Neural cell (in vitro differentiated cells): ENCODE measurements around the gene LDLRAD3. TPM values are rescaled to one million over a fixed set of nuclear protein-coding genes. Genes with fewer than 3 reads are reported as not detected.

Experiments used
- H2AFZ ChIP-seq: fragments of 200-600, 300-800 bp; sonication (generic), shearing (Covaris generic); 2 replicates; pipeline ENCODE4 v1.6.0; 2014; ENCODE audit warnings: low read depth, mild to moderate bottlenecking, antibody characterized with exemption, low read length, moderate library complexity
- H3F3A ChIP-seq: fragments of 200-600 bp; shearing (Covaris generic); 2 replicates; pipeline ENCODE4 v1.6.1; 2016; ENCODE audit warnings: mild to moderate bottlenecking, moderate library complexity, mixed read lengths, antibody characterized with exemption, low read length; ENCODE audit not compliant: insufficient read depth, poor library complexity, severe bottlenecking
- H3K27ac ChIP-seq: fragments of 200-600, 300-800 bp; sonication (generic), shearing (Covaris generic); 2 replicates; pipeline ENCODE4 v1.5.1; 2014; ENCODE audit warnings: mild to moderate bottlenecking, low read length, moderate library complexity
- H3K27me3 ChIP-seq: fragments of 300-800, 200-600 bp; sonication (generic), shearing (Covaris generic); 2 replicates; pipeline ENCODE4 v1.6.0; 2014; ENCODE audit warnings: mild to moderate bottlenecking, low read depth, low read length, moderate library complexity; ENCODE audit not compliant: insufficient read depth
- H3K36me3 ChIP-seq: fragments of 300-800, 200-600 bp; sonication (generic), shearing (Covaris generic); 2 replicates; pipeline ENCODE4 v1.5.1; 2014; ENCODE audit warnings: mild to moderate bottlenecking, antibody characterized with exemption, low read length, moderate library complexity; ENCODE audit not compliant: insufficient read depth
- H3K4me2 ChIP-seq: fragments of 300-800, 200-600 bp; sonication (generic), shearing (Covaris generic); 2 replicates; pipeline ENCODE4 v1.6.0; 2014; ENCODE audit warnings: mild to moderate bottlenecking, low read length
- H3K4me3 ChIP-seq: fragments of 300-800, 200-600 bp; sonication (generic), shearing (Covaris generic); 2 replicates; pipeline ENCODE4 v1.5.1; 2014; ENCODE audit warnings: mild to moderate bottlenecking, low read length, moderate library complexity
- H3K79me2 ChIP-seq: fragments of 200-600 bp; shearing (Covaris generic); replicated peaks from 2 replicates; pipeline ENCODE4 v1.6.0; 2014; ENCODE audit warnings: mild to moderate bottlenecking, low read length, moderate library complexity; ENCODE audit not compliant: insufficient read depth
- H3K9ac ChIP-seq: fragments of 300-800, 200-600 bp; sonication (generic), shearing (Covaris generic); 2 replicates; pipeline ENCODE4 v1.6.1; 2016; ENCODE audit warnings: mild to moderate bottlenecking, low read length, mixed read lengths
- H3K9me2 ChIP-seq: fragments of 200-600 bp; shearing (Covaris generic); 2 replicates; pipeline ENCODE4 v1.6.1; 2016; ENCODE audit warnings: mild to moderate bottlenecking, low read length, mixed read lengths; ENCODE audit not compliant: insufficient read depth
- H3K9me3 ChIP-seq: fragments of 200-600, 300-800 bp; sonication (generic), shearing (Covaris generic); 2 replicates; pipeline ENCODE4 v1.6.1; 2016; ENCODE audit warnings: mild to moderate bottlenecking, mixed run types, low read length, moderate library complexity, mixed read lengths
- H4K20me1 ChIP-seq: fragments of 200-600 bp; shearing (Covaris generic); 2 replicates; pipeline ENCODE4 v1.6.1; 2016; ENCODE audit warnings: mild to moderate bottlenecking, mixed run types; ENCODE audit not compliant: insufficient read depth
- EP300 ChIP-seq: fragments of 450-650 bp; conservative IDR thresholded peaks from 2 replicates; pipeline ENCODE4 v1.6.1; 2014; ENCODE audit warnings: antibody characterized with exemption, mild to moderate bottlenecking, moderate library complexity; ENCODE audit not compliant: poor library complexity, severe bottlenecking
- EZH2 ChIP-seq: fragments of 200-600, 300-800 bp; shearing (Covaris generic), sonication (generic); IDR thresholded peaks from 2 replicates; pipeline ENCODE4 v1.6.1; 2014; ENCODE audit warnings: antibody characterized with exemption, low read length, borderline replicate concordance, mild to moderate bottlenecking; ENCODE audit not compliant: insufficient read depth, poor library complexity, severe bottlenecking
- MXI1 ChIP-seq: fragments of 450-650 bp; conservative IDR thresholded peaks from 2 replicates; pipeline ENCODE4 v1.6.1; 2014; ENCODE audit warnings: antibody characterized with exemption, mild to moderate bottlenecking; ENCODE audit not compliant: poor library complexity, severe bottlenecking
- POLR2AphosphoS5 ChIP-seq: IDR thresholded peaks from 2 replicates; pipeline ENCODE4 v1.6.1; 2012
- RAD21 ChIP-seq: fragments of 450-650 bp; conservative IDR thresholded peaks from 2 replicates; pipeline ENCODE4 v1.6.1; 2014; ENCODE audit warnings: antibody characterized with exemption, mild to moderate bottlenecking, moderate library complexity
- REST ChIP-seq: IDR thresholded peaks from 2 replicates; pipeline ENCODE4 v1.6.1; 2012; ENCODE audit warnings: borderline replicate concordance
- SMC3 ChIP-seq: fragments of 450-650 bp; conservative IDR thresholded peaks from 2 replicates; pipeline ENCODE4 v1.6.1; 2014; ENCODE audit warnings: antibody characterized with exemption, mild to moderate bottlenecking, moderate library complexity; ENCODE audit not compliant: poor library complexity
- TAF1 ChIP-seq: IDR thresholded peaks from 2 replicates; pipeline ENCODE4 v1.6.1; 2012; ENCODE audit warnings: low read depth
- polyA plus RNA-seq: library from polyadenylated mRNA; depleted of rRNA; stranded (reverse); fragments of >200 nt; gene quantifications from 2 replicates; pipeline ENCODE4 v1.2.3, GENCODE V29; 2014
- TF ChIP-seq, protein P1 (sequence below): fragments of 450-650 bp; IDR thresholded peaks from 2 replicates; pipeline ENCODE4 v1.5.1; 2014; ENCODE audit warnings: antibody characterized with exemption, mild to moderate bottlenecking, moderate library complexity; ENCODE audit not compliant: poor library complexity, severe bottlenecking

LDLRAD3 gene
- polyA plus RNA-seq, 1 donor from 2014 or later = 3.5 TPM

DNA sequence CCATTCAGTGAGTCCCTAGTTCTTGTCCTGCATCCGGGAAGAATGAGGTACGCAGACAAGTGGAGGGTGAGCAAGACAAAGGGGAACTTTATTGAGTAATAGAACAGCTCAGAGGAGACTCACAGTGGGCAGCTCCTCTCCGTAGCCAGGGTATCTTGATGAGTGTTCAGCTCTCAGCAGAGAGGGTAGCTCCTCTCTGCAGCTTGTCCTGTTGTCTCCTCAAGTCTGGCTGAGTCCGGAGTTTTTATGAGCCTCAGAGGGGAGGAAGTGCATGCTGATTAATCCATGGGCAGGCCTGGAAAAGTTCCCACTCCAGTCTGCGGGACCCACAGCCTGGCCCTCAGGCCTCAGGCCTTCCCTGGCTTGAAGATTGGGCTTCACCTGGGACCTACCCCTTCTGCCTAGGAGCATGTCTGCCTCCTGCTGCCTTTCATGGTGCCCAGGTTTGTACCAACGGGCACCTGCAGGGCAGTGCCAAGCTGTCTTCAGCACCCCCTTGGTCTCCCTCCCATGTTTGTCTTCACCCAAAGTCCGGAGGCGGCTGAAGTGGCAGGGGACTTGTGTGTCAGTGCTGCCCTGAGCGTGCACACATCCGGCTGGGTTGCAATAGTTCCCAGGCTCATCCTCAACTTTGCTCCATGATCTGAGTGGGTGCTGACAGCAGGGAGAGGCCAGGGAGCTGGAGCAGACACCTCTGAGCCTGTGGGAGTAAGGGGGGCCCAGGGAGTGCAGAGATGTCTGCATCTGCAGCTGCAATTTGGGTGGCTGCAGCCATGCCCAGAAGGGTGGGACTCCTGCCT lies 134.2 kb downstream of the LDLRAD3 start:
- Histone ChIP-seq H3K36me3 (no peaks in the 10 kb centered on the region), H3K27ac (no peak overlapping the region), H4K20me1 (no peaks in the 10 kb centered on the region), H3F3A (no peaks in the 10 kb centered on the region), H3K4me3 (no peak overlapping the region), H3K9ac (no peak overlapping the region), H3K9me3 (peaks cover 4% of the 10 kb centered on the region), H3K27me3 (no peaks in the 10 kb centered on the region), H3K79me2 (no peaks in the 10 kb centered on the region), H3K4me2 (no peak overlapping the region), H3K9me2 (no peaks in the 10 kb centered on the region), H2AFZ (no peak overlapping the region)
- TF ChIP-seq EP300 (no peak), TAF1 (no peak), POLR2AphosphoS5 (no peak), MXI1 (no peak), REST (no peak), RAD21 (no peak), SMC3 (no peak), EZH2 (no peak)
- TF ChIP-seq, protein P1, sequence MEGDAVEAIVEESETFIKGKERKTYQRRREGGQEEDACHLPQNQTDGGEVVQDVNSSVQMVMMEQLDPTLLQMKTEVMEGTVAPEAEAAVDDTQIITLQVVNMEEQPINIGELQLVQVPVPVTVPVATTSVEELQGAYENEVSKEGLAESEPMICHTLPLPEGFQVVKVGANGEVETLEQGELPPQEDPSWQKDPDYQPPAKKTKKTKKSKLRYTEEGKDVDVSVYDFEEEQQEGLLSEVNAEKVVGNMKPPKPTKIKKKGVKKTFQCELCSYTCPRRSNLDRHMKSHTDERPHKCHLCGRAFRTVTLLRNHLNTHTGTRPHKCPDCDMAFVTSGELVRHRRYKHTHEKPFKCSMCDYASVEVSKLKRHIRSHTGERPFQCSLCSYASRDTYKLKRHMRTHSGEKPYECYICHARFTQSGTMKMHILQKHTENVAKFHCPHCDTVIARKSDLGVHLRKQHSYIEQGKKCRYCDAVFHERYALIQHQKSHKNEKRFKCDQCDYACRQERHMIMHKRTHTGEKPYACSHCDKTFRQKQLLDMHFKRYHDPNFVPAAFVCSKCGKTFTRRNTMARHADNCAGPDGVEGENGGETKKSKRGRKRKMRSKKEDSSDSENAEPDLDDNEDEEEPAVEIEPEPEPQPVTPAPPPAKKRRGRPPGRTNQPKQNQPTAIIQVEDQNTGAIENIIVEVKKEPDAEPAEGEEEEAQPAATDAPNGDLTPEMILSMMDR = no peak

- TF ChIP-seq EZH2 (no peak), RAD21 (no peak), TAF1 (no peak), REST (no peak), EP300 (no peak), SMC3 (no peak), POLR2AphosphoS5 (no peak), MXI1 (no peak)
- TF ChIP-seq, protein P1 = no peak
- no peaks in the 10 kb centered on the region for H3F3A ChIP-seq
- H3K9ac ChIP-seq = no peak overlapping the region
- no peaks in the 10 kb centered on the region for H3K9me2 ChIP-seq
- no peaks in the 10 kb centered on the region for H4K20me1 ChIP-seq
- H3K27ac ChIP-seq = no peak overlapping the region
- H3K79me2 ChIP-seq = no peaks in the 10 kb centered on the region
- no peak overlapping the region for H2AFZ ChIP-seq
- H3K36me3 ChIP-seq = no peaks in the 10 kb centered on the region
- no peak overlapping the region for H3K4me3 ChIP-seq
- no peak overlapping the region for H3K4me2 ChIP-seq
- no peaks in the 10 kb centered on the region for H3K27me3 ChIP-seq
- H3K9me3 ChIP-seq = peaks cover 4% of the 10 kb centered on the region
These were observed 134.8 kb downstream of the LDLRAD3 start for GRCh38 chr11:36078686-36079055.
